ENCODE data around the gene PLEKHG4. TPM values are rescaled to one million over a fixed set of nuclear protein-coding genes. Genes with fewer than 3 reads are reported as not detected.

Gene PLEKHG4
- total and polyA plus RNA-seq, 9 of the 15 experiments (the other 6 are each of a cell fraction or from before 2014, with no cell fraction given): 3.7 to 36.8 (median 17.9) TPM

DNA sequence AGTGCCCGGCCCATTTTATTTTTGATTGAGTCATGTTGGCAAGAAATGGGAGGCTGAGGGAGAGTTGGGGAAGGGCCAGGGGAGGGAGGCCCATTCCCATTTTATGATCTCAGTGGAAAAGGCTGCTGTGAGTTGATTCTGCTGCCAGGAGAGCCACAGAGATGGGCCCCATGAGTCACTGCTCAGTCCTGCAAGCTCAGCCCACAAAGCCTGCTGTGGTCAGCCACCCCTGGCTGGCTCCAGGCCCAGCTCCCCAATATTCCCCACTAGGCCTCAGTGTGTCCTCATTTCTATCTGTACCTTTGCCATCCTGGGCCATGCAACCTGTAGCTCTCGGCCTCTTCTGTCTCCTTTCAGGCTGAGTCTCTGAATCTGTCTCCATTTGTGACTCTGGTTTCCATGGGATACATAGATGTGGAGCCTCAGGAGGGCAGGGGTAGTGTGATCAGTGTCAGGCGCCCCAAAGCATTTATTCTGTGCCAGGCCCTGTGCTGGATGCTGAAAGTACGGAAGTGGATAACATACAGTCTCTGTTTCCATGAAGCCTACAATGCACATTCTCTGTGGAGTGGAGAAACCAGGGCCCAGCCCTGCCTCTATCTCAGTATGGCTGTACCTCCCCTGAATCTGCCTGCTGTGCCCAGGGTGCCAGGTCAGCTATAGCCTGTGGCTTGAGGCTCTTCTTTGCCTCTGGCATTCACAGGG lies 1.9 kb upstream of the PLEKHG4 start (continued):
- TF ChIP-seq, protein P1, sequence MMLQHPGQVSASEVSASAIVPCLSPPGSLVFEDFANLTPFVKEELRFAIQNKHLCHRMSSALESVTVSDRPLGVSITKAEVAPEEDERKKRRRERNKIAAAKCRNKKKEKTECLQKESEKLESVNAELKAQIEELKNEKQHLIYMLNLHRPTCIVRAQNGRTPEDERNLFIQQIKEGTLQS (IDR thresholded peaks at IDR 0.05): peak; percentile 42; the same call in 1 of the 2 replicates
- TF ChIP-seq, protein P1 (CRISPR knock-in tag; conservative IDR thresholded peaks at IDR 0.05): no peak
- TF ChIP-seq SMAD1 (IDR thresholded peaks at IDR 0.05; ENCODE audit: low read depth, low read length, partially characterized antibody) (no peak), DDX20 (tag; IDR thresholded peaks at IDR 0.05; ENCODE audit: low read depth) (no peak), RBM22 (IDR thresholded peaks at IDR 0.05; ENCODE audit: low read depth, low read length, poor library complexity, severe bottlenecking) (no peak), JUN (IDR thresholded peaks at IDR 0.05; ENCODE audit: borderline replicate concordance, low read depth, low read length) (peak; percentile 65; the same call in 1 of the 2 replicates), JUN (CRISPR knock-in tag; IDR thresholded peaks at IDR 0.05; ENCODE audit: borderline replicate concordance) (no peak), PCBP1 (IDR thresholded peaks at IDR 0.05; ENCODE audit: low read depth, low read length, poor library complexity, severe bottlenecking) (no peak), FOSL1 (tag; conservative IDR thresholded peaks at IDR 0.05) (peak; percentile 94), ZC3H4 (CRISPR knock-in tag; IDR thresholded peaks at IDR 0.05; ENCODE audit: borderline replicate concordance) (0 out of 2 replicates have a peak, but pooled peaks have one; percentile 51), SMARCA4 (IDR thresholded peaks at IDR 0.05) (peak; percentile 21; the same call in 1 of the 2 replicates), U2AF2 (optimal IDR thresholded peaks at IDR 0.05; ENCODE audit: low read depth, low read length) (no peak), TFAM (CRISPR knock-in tag; conservative IDR thresholded peaks at IDR 0.05) (no peak), ZNF347 (CRISPR knock-in tag; IDR thresholded peaks at IDR 0.05; ENCODE audit: low read depth) (no peak), RBFOX2 (IDR thresholded peaks at IDR 0.05; ENCODE audit: low read depth, low read length) (no peak; the same call in 1 of the 2 replicates), SMARCE1 (IDR thresholded peaks at IDR 0.05) (0 out of 2 replicates have a peak, but pooled peaks have one; percentile 20), ELF2 (CRISPR knock-in tag; IDR thresholded peaks at IDR 0.05) (no peak), MEF2A (IDR thresholded peaks at IDR 0.05; ENCODE audit: control insufficient read depth, low read depth, low read length) (no peak), FOXA3 (CRISPR knock-in tag; conservative IDR thresholded peaks at IDR 0.05 in 1 of 2, IDR thresholded peaks at IDR 0.05 in 1 of 2) (peak in 1 of 2 experiments; percentile 13; a peak in 1 of 4 replicates)
- TF ChIP-seq, protein P2, sequence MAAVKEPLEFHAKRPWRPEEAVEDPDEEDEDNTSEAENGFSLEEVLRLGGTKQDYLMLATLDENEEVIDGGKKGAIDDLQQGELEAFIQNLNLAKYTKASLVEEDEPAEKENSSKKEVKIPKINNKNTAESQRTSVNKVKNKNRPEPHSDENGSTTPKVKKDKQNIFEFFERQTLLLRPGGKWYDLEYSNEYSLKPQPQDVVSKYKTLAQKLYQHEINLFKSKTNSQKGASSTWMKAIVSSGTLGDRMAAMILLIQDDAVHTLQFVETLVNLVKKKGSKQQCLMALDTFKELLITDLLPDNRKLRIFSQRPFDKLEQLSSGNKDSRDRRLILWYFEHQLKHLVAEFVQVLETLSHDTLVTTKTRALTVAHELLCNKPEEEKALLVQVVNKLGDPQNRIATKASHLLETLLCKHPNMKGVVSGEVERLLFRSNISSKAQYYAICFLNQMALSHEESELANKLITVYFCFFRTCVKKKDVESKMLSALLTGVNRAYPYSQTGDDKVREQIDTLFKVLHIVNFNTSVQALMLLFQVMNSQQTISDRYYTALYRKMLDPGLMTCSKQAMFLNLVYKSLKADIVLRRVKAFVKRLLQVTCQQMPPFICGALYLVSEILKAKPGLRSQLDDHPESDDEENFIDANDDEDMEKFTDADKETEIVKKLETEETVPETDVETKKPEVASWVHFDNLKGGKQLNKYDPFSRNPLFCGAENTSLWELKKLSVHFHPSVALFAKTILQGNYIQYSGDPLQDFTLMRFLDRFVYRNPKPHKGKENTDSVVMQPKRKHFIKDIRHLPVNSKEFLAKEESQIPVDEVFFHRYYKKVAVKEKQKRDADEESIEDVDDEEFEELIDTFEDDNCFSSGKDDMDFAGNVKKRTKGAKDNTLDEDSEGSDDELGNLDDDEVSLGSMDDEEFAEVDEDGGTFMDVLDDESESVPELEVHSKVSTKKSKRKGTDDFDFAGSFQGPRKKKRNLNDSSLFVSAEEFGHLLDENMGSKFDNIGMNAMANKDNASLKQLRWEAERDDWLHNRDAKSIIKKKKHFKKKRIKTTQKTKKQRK (IDR thresholded peaks at IDR 0.05; ENCODE audit: borderline replicate concordance, low read depth, low read length): no peak
- TF ChIP-seq, protein P3, sequence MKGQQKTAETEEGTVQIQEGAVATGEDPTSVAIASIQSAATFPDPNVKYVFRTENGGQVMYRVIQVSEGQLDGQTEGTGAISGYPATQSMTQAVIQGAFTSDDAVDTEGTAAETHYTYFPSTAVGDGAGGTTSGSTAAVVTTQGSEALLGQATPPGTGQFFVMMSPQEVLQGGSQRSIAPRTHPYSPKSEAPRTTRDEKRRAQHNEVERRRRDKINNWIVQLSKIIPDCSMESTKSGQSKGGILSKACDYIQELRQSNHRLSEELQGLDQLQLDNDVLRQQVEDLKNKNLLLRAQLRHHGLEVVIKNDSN (CRISPR knock-in tag; IDR thresholded peaks at IDR 0.05): 0 out of 2 replicates have a peak, but pooled peaks have one; percentile 7
